Epithelial cell of esophagus (primary cell): ENCODE data around the gene REEP6.
"Not testable (repeated sequence)": the region's sequence is repeated elsewhere in the genome, so short reads cannot be mapped to it uniquely, and the experiment has no call there.

Experiments used
- DNase-seq: peaks from one replicate; pipeline ENCODE4 v3.0.0; 2010; ENCODE audit warnings: low read depth
- H3K4me3 ChIP-seq: 2 replicates; pipeline ENCODE4 v1.5.1; 2011; ENCODE audit warnings: mild to moderate bottlenecking, low read length, control low read depth
- TF ChIP-seq, protein P1 (sequence below): IDR thresholded peaks from 2 replicates; pipeline ENCODE4 v1.5.1; 2011; ENCODE audit warnings: low read depth, mild to moderate bottlenecking, low read length, control low read depth, inconsistent platforms; ENCODE audit not compliant: insufficient read depth; ENCODE audit errors: missing control alignments

Gene REEP6

GRCh38 chr19:1529430-1529816 lies 38.4 kb downstream of the REEP6 start:
- DNase-seq: no peak
- H3K4me3 ChIP-seq: no peak overlapping the region
- TF ChIP-seq, protein P1, sequence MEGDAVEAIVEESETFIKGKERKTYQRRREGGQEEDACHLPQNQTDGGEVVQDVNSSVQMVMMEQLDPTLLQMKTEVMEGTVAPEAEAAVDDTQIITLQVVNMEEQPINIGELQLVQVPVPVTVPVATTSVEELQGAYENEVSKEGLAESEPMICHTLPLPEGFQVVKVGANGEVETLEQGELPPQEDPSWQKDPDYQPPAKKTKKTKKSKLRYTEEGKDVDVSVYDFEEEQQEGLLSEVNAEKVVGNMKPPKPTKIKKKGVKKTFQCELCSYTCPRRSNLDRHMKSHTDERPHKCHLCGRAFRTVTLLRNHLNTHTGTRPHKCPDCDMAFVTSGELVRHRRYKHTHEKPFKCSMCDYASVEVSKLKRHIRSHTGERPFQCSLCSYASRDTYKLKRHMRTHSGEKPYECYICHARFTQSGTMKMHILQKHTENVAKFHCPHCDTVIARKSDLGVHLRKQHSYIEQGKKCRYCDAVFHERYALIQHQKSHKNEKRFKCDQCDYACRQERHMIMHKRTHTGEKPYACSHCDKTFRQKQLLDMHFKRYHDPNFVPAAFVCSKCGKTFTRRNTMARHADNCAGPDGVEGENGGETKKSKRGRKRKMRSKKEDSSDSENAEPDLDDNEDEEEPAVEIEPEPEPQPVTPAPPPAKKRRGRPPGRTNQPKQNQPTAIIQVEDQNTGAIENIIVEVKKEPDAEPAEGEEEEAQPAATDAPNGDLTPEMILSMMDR: no peak

- not testable (repeated sequence) for DNase-seq, H3K4me3 ChIP-seq
These were observed 39.9 kb downstream of the REEP6 start for GRCh38 chr19:1530856-1531255.

GRCh38 chr19:1531587-1531986 lies 40.6 kb downstream of the REEP6 start:
- no peak overlapping the region for H3K4me3 ChIP-seq
- TF ChIP-seq, protein P1: no peak
- no peak for DNase-seq

DNA sequence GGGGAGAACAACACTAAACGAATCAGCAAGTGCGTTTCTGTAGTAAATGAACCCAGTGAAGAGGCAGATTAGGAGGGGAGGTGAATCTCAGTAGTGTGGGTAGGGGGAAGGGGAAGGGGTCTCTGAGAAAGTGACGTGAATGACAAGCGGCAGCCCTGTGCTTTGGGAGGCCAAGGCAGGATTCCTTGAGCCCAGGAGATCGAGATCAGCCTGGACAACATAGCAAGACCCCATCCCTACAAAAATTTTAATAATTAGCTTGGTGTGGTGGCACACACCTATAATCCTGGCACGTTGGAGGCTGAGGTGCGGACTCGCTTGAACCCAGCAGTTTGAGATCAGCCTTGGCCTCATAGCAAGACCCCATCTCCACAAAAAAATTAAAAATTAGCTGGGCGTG lies 41.0 kb downstream of the REEP6 start:
- no peak overlapping the region for H3K4me3 ChIP-seq
- TF ChIP-seq, protein P1: no peak
- DNase-seq: no peak

DNA sequence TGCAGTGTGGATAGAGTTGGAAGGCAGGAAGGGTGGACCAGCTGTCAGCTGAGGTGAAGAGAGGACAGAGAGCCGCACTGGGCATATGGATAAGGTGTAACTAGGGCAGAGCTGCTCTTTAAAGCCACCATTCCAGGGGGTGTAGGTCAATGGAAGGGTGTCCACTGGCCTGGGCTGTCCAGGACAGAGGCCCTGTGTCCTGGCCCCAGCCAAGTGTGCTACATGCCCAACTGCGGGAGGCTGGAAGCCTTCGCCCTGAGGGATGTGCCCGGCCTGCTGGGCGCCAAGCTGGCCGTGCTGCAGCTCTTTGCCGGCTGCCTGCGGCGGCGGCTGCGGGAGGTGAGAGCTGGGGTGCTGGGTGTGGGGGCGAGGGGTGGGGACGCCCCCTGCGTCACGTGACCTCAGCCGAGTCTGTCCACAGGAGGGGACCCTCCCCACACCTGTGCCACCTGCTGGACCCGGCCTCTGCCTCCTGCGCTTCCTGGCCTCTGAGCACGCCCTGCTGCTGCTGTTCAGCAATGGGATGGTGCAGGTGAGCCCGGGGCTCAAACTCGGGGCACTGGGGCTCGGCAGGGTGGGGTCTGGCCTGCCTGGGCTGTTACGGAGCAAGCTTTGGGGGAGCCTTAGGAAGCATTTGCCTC lies 42.6 kb downstream of the REEP6 start:
- DNase-seq: no peak
- TF ChIP-seq, protein P1: no peak

GRCh38 chr19:1534972-1535371 lies 44.0 kb downstream of the REEP6 start:
- H3K4me3 ChIP-seq: no peak overlapping the region
- TF ChIP-seq, protein P1: no peak
- no peak for DNase-seq

More for the DNA sequence above, 42.6 kb downstream of the REEP6 start:
- H3K4me3 ChIP-seq: no peak overlapping the region

GRCh38 chr19:1535699-1536098 lies 44.7 kb downstream of the REEP6 start:
- H3K4me3 ChIP-seq, DNase-seq: not testable (repeated sequence)

GRCh38 chr19:1538978-1539377 lies 48.0 kb downstream of the REEP6 start:
- H3K4me3 ChIP-seq: no peak overlapping the region
- DNase-seq: no peak
- TF ChIP-seq, protein P1: no peak

DNA sequence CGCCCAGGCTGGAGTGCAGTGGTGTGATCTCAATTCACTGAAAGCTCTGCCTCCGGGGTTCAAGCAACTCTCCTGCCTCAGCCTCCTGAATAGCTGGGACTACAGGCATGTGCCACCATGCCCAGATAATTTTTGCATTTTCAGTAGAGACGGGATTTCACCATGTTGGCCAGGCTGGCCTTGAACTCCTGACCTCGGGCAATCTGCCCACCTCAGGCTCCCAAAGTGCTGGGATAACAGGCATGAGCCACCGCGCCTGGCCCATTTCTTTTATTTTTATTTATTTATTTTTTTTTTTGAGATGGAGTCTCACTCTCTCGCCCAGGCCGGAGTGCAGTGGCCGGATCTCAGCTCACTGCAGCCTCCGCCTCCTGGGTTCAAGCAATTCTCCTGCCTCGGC lies 48.8 kb downstream of the REEP6 start:
- H3K4me3 ChIP-seq, DNase-seq: not testable (repeated sequence)
